CD14-positive monocyte (primary cell): Measurements from ENCODE around the gene TGFA. TPM values are rescaled to one million over a fixed set of nuclear protein-coding genes. Genes with fewer than 3 reads are reported as not detected.

Source experiments
- DNase-seq, 3 donors: peaks; one replicate each; pipeline ENCODE4 v3.0.0-alpha.2; 2011 to 2022
- H2AFZ ChIP-seq: 2 replicates; pipeline ENCODE4 v1.6.0; 2012; ENCODE audit warnings: mild to moderate bottlenecking, low read depth, low read length, inconsistent platforms; ENCODE audit not compliant: insufficient read depth, poor library complexity, severe bottlenecking
- H3K27ac ChIP-seq, 2 donors: 1 replicate in 1 of 2; 2 replicates in 1 of 2; pipeline ENCODE4 v1.5.1; 2012 to 2013; ENCODE audit warnings: low read length in 2 of 2, control low read depth in 1 of 2, inconsistent platforms in 1 of 2, low read depth in 1 of 2, mild to moderate bottlenecking in 1 of 2
- H3K27me3 ChIP-seq, 2 donors: one replicate each; pipeline versions ENCODE4 v1.6.0 to v1.6.1; 2011 to 2013; ENCODE audit warnings: low read length in 2 of 2; ENCODE audit not compliant: control insufficient read depth in 2 of 2, insufficient read depth in 2 of 2
- H3K36me3 ChIP-seq, 2 donors: replicated peaks in 1 of 2; 1 replicate in 1 of 2; 2 replicates in 1 of 2; pipeline versions ENCODE4 v1.5.1 to v1.6.1; 2012 to 2013; ENCODE audit warnings: low read length in 2 of 2, control low read depth in 1 of 2, inconsistent platforms in 1 of 2, mild to moderate bottlenecking in 1 of 2; ENCODE audit not compliant: insufficient read depth in 2 of 2, control insufficient read depth in 1 of 2
- H3K4me1 ChIP-seq, 2 donors: 1 replicate in 1 of 2; 2 replicates in 1 of 2; pipeline versions ENCODE4 v1.5.1 to v1.6.1; 2012 to 2013; ENCODE audit warnings: low read length in 2 of 2, control low read depth in 1 of 2, inconsistent platforms in 1 of 2, mild to moderate bottlenecking in 1 of 2, moderate library complexity in 1 of 2; ENCODE audit not compliant: insufficient read depth in 2 of 2, control insufficient read depth in 1 of 2
- H3K4me2 ChIP-seq: replicated peaks from 2 replicates; pipeline ENCODE3; 2012; ENCODE audit warnings: low read length, moderate library complexity, mild to moderate bottlenecking; ENCODE audit not compliant: poor library complexity, severe bottlenecking; ENCODE audit errors: extremely low read depth
- H3K4me3 ChIP-seq, 3 experiments: fragments of 200-600 bp in 1 of 3; sonication (generic) in 1 of 3; replicated peaks in 1 of 3; 1 replicate in 2 of 3; 2 replicates in 1 of 3; pipeline ENCODE4 v1.5.1; 2011 to 2013; ENCODE audit warnings: low read length in 3 of 3, mild to moderate bottlenecking in 3 of 3, control low read depth in 2 of 3, low read depth in 2 of 3, inconsistent platforms in 1 of 3, moderate library complexity in 1 of 3
- H3K79me2 ChIP-seq: 2 replicates; pipeline ENCODE4 v1.6.0; 2012; ENCODE audit warnings: mild to moderate bottlenecking, control low read depth, inconsistent platforms, low read length, moderate library complexity; ENCODE audit not compliant: insufficient read depth
- H3K9ac ChIP-seq: 2 replicates; pipeline ENCODE4 v1.6.0; 2017; ENCODE audit warnings: low read length, mild to moderate bottlenecking; ENCODE audit not compliant: insufficient read depth, poor library complexity, severe bottlenecking
- H3K9me3 ChIP-seq, 2 donors: replicated peaks in 1 of 2; 1 replicate in 1 of 2; 2 replicates in 1 of 2; pipeline versions ENCODE4 v1.5.1 to v1.6.1; 2012 to 2013; ENCODE audit warnings: low read length in 2 of 2, control low read depth in 1 of 2; ENCODE audit not compliant: control insufficient read depth in 1 of 2, insufficient read depth in 1 of 2
- H4K20me1 ChIP-seq: 2 replicates; pipeline ENCODE4 v1.6.0; 2012; ENCODE audit warnings: mild to moderate bottlenecking, low read length, control low read depth, moderate library complexity; ENCODE audit not compliant: insufficient read depth
- H3K27ac Mint-ChIP-seq, 7 donors: one replicate each; pipeline ENCODE4 v1.8.0; 2020; ENCODE audit warnings: mild to moderate bottlenecking in 7 of 7, mixed read lengths in 7 of 7, moderate library complexity in 6 of 7, inconsistent platforms in 2 of 7
- H3K27me3 Mint-ChIP-seq, 3 donors: one replicate each; pipeline ENCODE4 v1.8.0; 2021 to 2022; ENCODE audit warnings: low read depth in 3 of 3, mild to moderate bottlenecking in 3 of 3, mixed read lengths in 3 of 3, moderate library complexity in 3 of 3, inconsistent platforms in 1 of 3
- H3K36me3 Mint-ChIP-seq, 2 donors: one replicate each; pipeline ENCODE4 v1.8.0; 2020; ENCODE audit warnings: mixed read lengths in 2 of 2, inconsistent platforms in 1 of 2, mild to moderate bottlenecking in 1 of 2
- H3K4me1 Mint-ChIP-seq: one replicate; pipeline ENCODE4 v1.8.0; 2020; ENCODE audit warnings: mild to moderate bottlenecking, mixed read lengths
- H3K4me3 Mint-ChIP-seq, 2 donors: one replicate each; pipeline ENCODE4 v1.8.0; 2020; ENCODE audit warnings: mild to moderate bottlenecking in 2 of 2, mixed read lengths in 2 of 2, moderate library complexity in 1 of 2
- H3K9me3 Mint-ChIP-seq, 7 donors: one replicate each; pipeline ENCODE4 v1.8.0; 2020 to 2022; ENCODE audit warnings: mixed read lengths in 7 of 7, mild to moderate bottlenecking in 6 of 7, moderate library complexity in 6 of 7, inconsistent platforms in 2 of 7
- WGBS: methylation state at CpG from one replicate; pipeline ENCODE4 v1.1.5; 2013; ENCODE audit warnings: missing lambda C conversion rate; ENCODE audit not compliant: insufficient coverage; 5-methylcytosine and 5-hydroxymethylcytosine counted together
- intact Hi-C, 2 donors: fragments of 100-400 bp; cut with micrococcal nuclease; formaldehyde crosslinking; loops; one replicate each; pipeline versions ENCODE4 v1.15.0 to v1.15.1; 2023
- polyA plus RNA-seq, 3 donors: library from polyadenylated mRNA; depleted of rRNA in 1 of 3; unstranded in 2 of 3; stranded (reverse) in 1 of 3; fragments of 300-500 nt in 2 of 3; fragments of >200 nt in 1 of 3; fragmentation: Illumina TruSeq in 2 of 3; gene quantifications; 1 replicate in 2 of 3; 2 replicates in 1 of 3; pipeline ENCODE4 v1.2.3, GENCODE V29; 2012 to 2021
- TF ChIP-seq, protein P1 (sequence below): fragments of 200-600 bp; IDR thresholded peaks from one replicate; pipeline ENCODE4 v1.8.0; 2022; ENCODE audit warnings: antibody characterized with exemption, mild to moderate bottlenecking

Gene TGFA
- polyA plus RNA-seq, 3 donors, result 1.7 to 2.5 (median 1.7) TPM

DNA sequence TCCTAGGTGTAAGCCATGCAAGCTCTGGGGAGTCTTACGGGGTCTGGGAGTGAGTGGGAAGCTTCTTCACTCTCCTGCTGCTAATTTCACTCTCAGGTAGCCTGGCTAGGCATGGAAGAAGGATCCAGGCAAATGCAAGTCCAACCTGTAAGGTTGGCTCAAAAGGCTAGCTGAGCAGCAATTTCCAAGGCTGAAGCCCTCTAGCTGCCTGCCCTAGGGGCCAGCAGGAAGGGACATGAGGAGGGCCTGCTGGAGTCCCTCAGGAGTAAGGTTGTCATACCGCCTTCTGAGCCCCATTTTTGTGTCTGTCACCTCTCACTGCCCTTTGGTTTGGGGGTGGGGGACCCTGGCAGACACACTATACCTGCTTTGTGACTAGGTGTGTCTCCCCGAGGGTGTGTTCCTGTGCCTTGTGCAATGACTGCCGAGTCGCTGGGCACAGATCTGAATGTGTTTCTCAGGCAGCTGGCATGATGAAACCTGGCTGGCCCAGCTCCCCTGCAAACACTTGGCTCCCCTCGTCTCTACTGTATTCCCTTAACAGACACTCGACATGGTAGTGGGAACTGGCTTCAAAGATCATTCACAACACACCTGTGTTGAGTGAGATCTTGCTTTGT is 127.8 kb downstream of the TGFA start:
- Histone ChIP-seq H3K79me2 (no peaks in the 10 kb centered on the region), H4K20me1 (no peaks in the 10 kb centered on the region), H3K27me3 (no peaks in the 10 kb centered on the region), H3K36me3 (no peaks in the 10 kb centered on the region), H2AFZ (no peak overlapping the region), H3K9me3 (no peaks in the 10 kb centered on the region), H3K4me3 (no peak overlapping the region), H3K27ac (no peak overlapping the region), H3K4me1 (no peaks in the 10 kb centered on the region), H3K9ac (no peak overlapping the region), H3K4me2 (no peak overlapping the region)
- Mint-ChIP-seq H3K4me3 (no peak overlapping the region), H3K27me3 (peaks cover 0 to 2% (median 2%) of the 10 kb centered on the region in 3 donors), H3K9me3 (peaks cover 0 to 4% (median 0%) of the 10 kb centered on the region in 7 donors), H3K4me1 (no peaks in the 10 kb centered on the region), H3K36me3 (no peaks in the 10 kb centered on the region), H3K27ac (no peak overlapping the region)
- DNase-seq, result no peak
- intact Hi-C loops, result no loop called here
- WGBS, result 81% methylated on average over 4 of the region's 7 CpGs
- TF ChIP-seq, protein P1, sequence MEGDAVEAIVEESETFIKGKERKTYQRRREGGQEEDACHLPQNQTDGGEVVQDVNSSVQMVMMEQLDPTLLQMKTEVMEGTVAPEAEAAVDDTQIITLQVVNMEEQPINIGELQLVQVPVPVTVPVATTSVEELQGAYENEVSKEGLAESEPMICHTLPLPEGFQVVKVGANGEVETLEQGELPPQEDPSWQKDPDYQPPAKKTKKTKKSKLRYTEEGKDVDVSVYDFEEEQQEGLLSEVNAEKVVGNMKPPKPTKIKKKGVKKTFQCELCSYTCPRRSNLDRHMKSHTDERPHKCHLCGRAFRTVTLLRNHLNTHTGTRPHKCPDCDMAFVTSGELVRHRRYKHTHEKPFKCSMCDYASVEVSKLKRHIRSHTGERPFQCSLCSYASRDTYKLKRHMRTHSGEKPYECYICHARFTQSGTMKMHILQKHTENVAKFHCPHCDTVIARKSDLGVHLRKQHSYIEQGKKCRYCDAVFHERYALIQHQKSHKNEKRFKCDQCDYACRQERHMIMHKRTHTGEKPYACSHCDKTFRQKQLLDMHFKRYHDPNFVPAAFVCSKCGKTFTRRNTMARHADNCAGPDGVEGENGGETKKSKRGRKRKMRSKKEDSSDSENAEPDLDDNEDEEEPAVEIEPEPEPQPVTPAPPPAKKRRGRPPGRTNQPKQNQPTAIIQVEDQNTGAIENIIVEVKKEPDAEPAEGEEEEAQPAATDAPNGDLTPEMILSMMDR, result no peak

- DNase-seq, result no peak
- no peaks in the 10 kb centered on the region for H4K20me1 ChIP-seq
- 60% methylated on average over 2 of the region's 8 CpGs for WGBS
- no peak overlapping the region for H3K4me2 ChIP-seq
- H3K36me3 Mint-ChIP-seq, result no peaks in the 10 kb centered on the region
- no peak overlapping the region for H3K9ac ChIP-seq
- intact Hi-C loops, result no loop called here
- no peaks in the 10 kb centered on the region for H3K4me1 ChIP-seq
- peaks cover 0 to 4% (median 2%) of the 10 kb centered on the region in 7 donors for H3K9me3 Mint-ChIP-seq
- TF ChIP-seq, protein P1, result no peak
- H3K27me3 ChIP-seq, result no peaks in the 10 kb centered on the region
- no peak overlapping the region for H3K27ac ChIP-seq
- H2AFZ ChIP-seq, result no peak overlapping the region
- no peaks in the 10 kb centered on the region for H3K36me3 ChIP-seq
- H3K4me3 Mint-ChIP-seq, result no peak overlapping the region
- no peak overlapping the region for H3K4me3 ChIP-seq
- H3K27me3 Mint-ChIP-seq, result peaks cover 0 to 2% (median 0%) of the 10 kb centered on the region in 3 donors
- H3K27ac Mint-ChIP-seq, result no peak overlapping the region
- peaks cover 3% of the 10 kb centered on the region for H3K4me1 Mint-ChIP-seq
- no peaks in the 10 kb centered on the region for H3K9me3 ChIP-seq
- H3K79me2 ChIP-seq, result no peaks in the 10 kb centered on the region
Measured at GRCh38 chr2:70420740-70421139, 132.9 kb downstream of the TGFA start.
